UCSD-AML1 (cell line): Measurements from ENCODE around the gene LGALS9.

Source experiments
- DNase-seq: peaks from one replicate; lab custom pipeline; 2025; ENCODE audit not compliant: unreplicated experiment; lab: John Stamatoyannopoulos, UW

The LGALS9 gene

GRCh38 chr17:27630607-27631410 is at the start of gene LGALS9:
Gene LGALS9 (plus strand): TSS chr17:27631188. CDS start chr17:27631266, 78 bp downstream.
- peak; percentile 64 for DNase-seq

GRCh38 chr17:27582696-27583095 is 48.3 kb upstream of the LGALS9 start:
- DNase-seq = no peak

GRCh38 chr17:27585153-27585681 is 45.8 kb upstream of the LGALS9 start:
- no peak for DNase-seq

GRCh38 chr17:27585792-27586191 is 45.2 kb upstream of the LGALS9 start:
- no peak for DNase-seq

- no peak for DNase-seq
Measured at GRCh38 chr17:27586203-27586721, 44.7 kb upstream of the LGALS9 start.

- DNase-seq = no peak
Measured at GRCh38 chr17:27588354-27588753, 42.6 kb upstream of the LGALS9 start.

GRCh38 chr17:27590864-27591263 is 40.1 kb upstream of the LGALS9 start:
- no peak for DNase-seq

GRCh38 chr17:27591986-27592385 is 39.0 kb upstream of the LGALS9 start:
- no peak for DNase-seq

- no peak for DNase-seq
Measured at GRCh38 chr17:27593232-27593856, 37.6 kb upstream of the LGALS9 start.

- DNase-seq = no peak
Measured at GRCh38 chr17:27593857-27594255, 37.1 kb upstream of the LGALS9 start.

- no peak for DNase-seq
Measured at GRCh38 chr17:27595208-27595607, 35.8 kb upstream of the LGALS9 start.

- no peak for DNase-seq
Measured at GRCh38 chr17:27596096-27596495, 34.9 kb upstream of the LGALS9 start.

- no peak for DNase-seq
Measured at GRCh38 chr17:27596566-27597187, 34.3 kb upstream of the LGALS9 start.

GRCh38 chr17:27597188-27597580 is 33.8 kb upstream of the LGALS9 start:
- no peak for DNase-seq

GRCh38 chr17:27597783-27598320 is 33.1 kb upstream of the LGALS9 start:
- DNase-seq = no peak

- no peak for DNase-seq
Measured at GRCh38 chr17:27598337-27599050, 32.5 kb upstream of the LGALS9 start.

- DNase-seq = no peak
Measured at GRCh38 chr17:27600471-27600870, 30.5 kb upstream of the LGALS9 start.

- DNase-seq = peak; percentile 73
Measured at GRCh38 chr17:27601069-27601974, 29.7 kb upstream of the LGALS9 start.

- no peak for DNase-seq
Measured at GRCh38 chr17:27601975-27602302, 29.0 kb upstream of the LGALS9 start.
